Measurements from ENCODE around the gene TXNRD2. TPM values are rescaled to one million over a fixed set of nuclear protein-coding genes. Genes with fewer than 3 reads are reported as not detected.
A peak's percentile ranks its signal among the peaks of the same experiment; 100 is the strongest.

TXNRD2 gene
- total RNA-seq, 1 donor from 2014 or later = 47.5 TPM

DNA sequence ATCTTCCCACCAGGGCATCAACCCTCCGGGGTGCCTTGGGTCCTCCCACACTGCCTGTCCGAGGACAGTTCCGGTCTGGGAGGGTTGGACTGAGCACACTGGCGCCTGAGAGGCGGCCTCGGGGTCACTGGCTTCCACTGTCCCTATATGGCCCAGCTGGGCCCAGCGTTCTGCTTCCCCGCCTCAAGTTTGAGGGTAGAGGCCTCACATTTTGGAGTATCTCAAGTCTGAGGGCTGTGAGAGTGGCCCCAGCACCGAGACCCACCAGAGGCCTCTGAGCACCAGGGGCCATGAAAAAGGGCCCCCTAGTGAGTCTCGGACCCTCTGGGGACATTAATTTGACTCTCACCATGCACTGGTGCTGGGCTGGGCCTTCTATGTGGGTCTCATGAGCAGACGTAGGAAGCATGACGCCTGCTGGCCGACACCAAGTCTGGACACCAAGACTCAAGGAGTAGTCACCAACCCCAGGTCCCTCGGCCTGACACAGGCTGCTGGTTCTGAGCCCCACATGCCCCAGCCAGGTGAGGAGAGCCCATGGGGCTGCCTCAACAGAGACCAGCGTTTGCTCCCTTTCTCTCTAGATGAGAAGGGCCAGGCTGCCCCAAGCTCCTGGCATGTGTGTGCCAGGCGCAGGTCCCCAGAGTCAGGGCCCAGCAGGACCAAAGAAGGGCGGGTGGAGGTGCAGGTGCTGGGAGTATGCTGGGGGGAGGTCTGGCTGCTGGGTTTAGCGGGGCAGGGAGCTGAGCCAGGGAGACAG is 47.5 kb upstream of the TXNRD2 start:
- intact Hi-C loops (cut with DNase I) = no loop called here
- no peaks in the 10 kb centered on the region for H3K36me3 ChIP-seq
- H3K27me3 ChIP-seq (ENCODE audit: low read depth) = no peaks in the 10 kb centered on the region
- peaks cover 31% of the 10 kb centered on the region for H3K4me1 ChIP-seq
- ATAC-seq = no peak
- peak overlapping the region; percentile 24 for H3K27ac ChIP-seq
- no peak overlapping the region for H3K4me3 ChIP-seq
- TF ChIP-seq, protein P1, sequence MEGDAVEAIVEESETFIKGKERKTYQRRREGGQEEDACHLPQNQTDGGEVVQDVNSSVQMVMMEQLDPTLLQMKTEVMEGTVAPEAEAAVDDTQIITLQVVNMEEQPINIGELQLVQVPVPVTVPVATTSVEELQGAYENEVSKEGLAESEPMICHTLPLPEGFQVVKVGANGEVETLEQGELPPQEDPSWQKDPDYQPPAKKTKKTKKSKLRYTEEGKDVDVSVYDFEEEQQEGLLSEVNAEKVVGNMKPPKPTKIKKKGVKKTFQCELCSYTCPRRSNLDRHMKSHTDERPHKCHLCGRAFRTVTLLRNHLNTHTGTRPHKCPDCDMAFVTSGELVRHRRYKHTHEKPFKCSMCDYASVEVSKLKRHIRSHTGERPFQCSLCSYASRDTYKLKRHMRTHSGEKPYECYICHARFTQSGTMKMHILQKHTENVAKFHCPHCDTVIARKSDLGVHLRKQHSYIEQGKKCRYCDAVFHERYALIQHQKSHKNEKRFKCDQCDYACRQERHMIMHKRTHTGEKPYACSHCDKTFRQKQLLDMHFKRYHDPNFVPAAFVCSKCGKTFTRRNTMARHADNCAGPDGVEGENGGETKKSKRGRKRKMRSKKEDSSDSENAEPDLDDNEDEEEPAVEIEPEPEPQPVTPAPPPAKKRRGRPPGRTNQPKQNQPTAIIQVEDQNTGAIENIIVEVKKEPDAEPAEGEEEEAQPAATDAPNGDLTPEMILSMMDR (IDR thresholded peaks at IDR 0.05) = no peak
- H3K9me3 ChIP-seq = no peaks in the 10 kb centered on the region
- DNase-seq = no peak

- no peak for ATAC-seq
- Histone ChIP-seq H3K4me3 (no peak overlapping the region), H3K36me3 (no peaks in the 10 kb centered on the region), H3K9me3 (no peaks in the 10 kb centered on the region), H3K27me3 (ENCODE audit: low read depth) (no peaks in the 10 kb centered on the region), H3K27ac (peak overlapping the region; percentile 24), H3K4me1 (peaks cover 31% of the 10 kb centered on the region)
- no peak for DNase-seq
- TF ChIP-seq, protein P1 (IDR thresholded peaks at IDR 0.05) = no peak
- intact Hi-C loops (cut with DNase I) = no loop called here
Observed at GRCh38 chr22:19988331-19988808, 46.8 kb upstream of the TXNRD2 start.

- DNase-seq (no peak), ATAC-seq (no peak)
- H3K4me3 ChIP-seq = no peak overlapping the region
- H3K4me1 ChIP-seq = peaks cover 31% of the 10 kb centered on the region
- peak overlapping the region; percentile 76 for H3K27ac ChIP-seq
- no peaks in the 10 kb centered on the region for H3K27me3 ChIP-seq (ENCODE audit: low read depth)
- intact Hi-C loops (cut with DNase I) = no loop called here
- TF ChIP-seq, protein P1 (IDR thresholded peaks at IDR 0.05) = no peak
- no peaks in the 10 kb centered on the region for H3K9me3 ChIP-seq
- H3K36me3 ChIP-seq = no peaks in the 10 kb centered on the region
Observed at GRCh38 chr22:19987394-19988306, 46.0 kb upstream of the TXNRD2 start.

GRCh38 chr22:19986410-19987341 is 45.1 kb upstream of the TXNRD2 start:
- TF ChIP-seq, protein P1 (IDR thresholded peaks at IDR 0.05) = no peak
- Histone ChIP-seq H3K9me3 (no peaks in the 10 kb centered on the region), H3K36me3 (no peaks in the 10 kb centered on the region), H3K27ac (peak overlapping the region; percentile 76), H3K27me3 (ENCODE audit: low read depth) (no peaks in the 10 kb centered on the region), H3K4me1 (peaks cover 31% of the 10 kb centered on the region), H3K4me3 (peak overlapping the region; percentile 83)
- intact Hi-C loops (cut with DNase I) = no loop called here
- ATAC-seq = peak; percentile 93 to 97
- peak; percentile 85 for DNase-seq

- Histone ChIP-seq H3K9me3 (no peaks in the 10 kb centered on the region), H3K4me3 (peak overlapping the region; percentile 83), H3K27ac (peak overlapping the region; percentile 76), H3K36me3 (peaks cover 4% of the 10 kb centered on the region), H3K27me3 (ENCODE audit: low read depth) (no peaks in the 10 kb centered on the region), H3K4me1 (peaks cover 31% of the 10 kb centered on the region)
- no peak for DNase-seq
- intact Hi-C loops (cut with DNase I) = no loop called here
- TF ChIP-seq, protein P1 (IDR thresholded peaks at IDR 0.05) = no peak
- ATAC-seq = no peak
Observed at GRCh38 chr22:19986011-19986409, 44.4 kb upstream of the TXNRD2 start.

Data from lower lobe of right lung (tissue), 2 donors.